Lower leg skin (tissue), 4 donors: Measurements from ENCODE around the gene RPP14. TPM values are rescaled to one million over a fixed set of nuclear protein-coding genes. Genes with fewer than 3 reads are reported as not detected.
"Not testable (repeated sequence)": the region's sequence is repeated elsewhere in the genome, so short reads cannot be mapped to it uniquely, and the experiment has no call there.

Experiments used
- DNase-seq, 2 donors: peaks; one replicate each; pipeline ENCODE4 v3.0.0-alpha.2; 2019; ENCODE audit warnings: low spot score in 2 of 2
- H3K4me3 ChIP-seq: fragments of 200-600 bp; sonication (generic); 2 replicates; pipeline ENCODE4 v1.5.1; 2017; ENCODE audit warnings: mild to moderate bottlenecking, low read depth; ENCODE audit not compliant: poor library complexity, severe bottlenecking
- POLR2A ChIP-seq, 2 donors: fragments of 450-650 bp; IDR thresholded peaks; one replicate each; pipeline ENCODE4 v1.6.1; 2016 to 2017; ENCODE audit warnings: antibody characterized with exemption in 2 of 2, mild to moderate bottlenecking in 1 of 2, moderate library complexity in 1 of 2
- WGBS, 2 donors: methylation state at CpG; one replicate each; pipeline ENCODE4 v1.1.5; 2018; 5-methylcytosine and 5-hydroxymethylcytosine counted together
- intact Hi-C: fragments of 100-400 bp; cut with DNase I; formaldehyde crosslinking; loops from one replicate; pipeline ENCODE4 v1.15.0; 2023; ENCODE audit warnings: low total_unique reads
- total RNA-seq, 4 donors: library from RNA; depleted of rRNA; stranded (reverse); fragments of >200 nt; gene quantifications; one replicate each; pipeline ENCODE4 v1.1.0, GENCODE V29; 2016
- TF ChIP-seq, protein P1 (sequence below), 3 donors: fragments of 450-650 bp; IDR thresholded peaks; one replicate each; pipeline ENCODE4 v1.5.1; 2016; ENCODE audit warnings: antibody characterized with exemption in 3 of 3, mild to moderate bottlenecking in 3 of 3, moderate library complexity in 2 of 3

The RPP14 gene
- total RNA-seq, 4 donors from 2014 or later: 8.2 to 16.7 (median 9.5) TPM

DNA sequence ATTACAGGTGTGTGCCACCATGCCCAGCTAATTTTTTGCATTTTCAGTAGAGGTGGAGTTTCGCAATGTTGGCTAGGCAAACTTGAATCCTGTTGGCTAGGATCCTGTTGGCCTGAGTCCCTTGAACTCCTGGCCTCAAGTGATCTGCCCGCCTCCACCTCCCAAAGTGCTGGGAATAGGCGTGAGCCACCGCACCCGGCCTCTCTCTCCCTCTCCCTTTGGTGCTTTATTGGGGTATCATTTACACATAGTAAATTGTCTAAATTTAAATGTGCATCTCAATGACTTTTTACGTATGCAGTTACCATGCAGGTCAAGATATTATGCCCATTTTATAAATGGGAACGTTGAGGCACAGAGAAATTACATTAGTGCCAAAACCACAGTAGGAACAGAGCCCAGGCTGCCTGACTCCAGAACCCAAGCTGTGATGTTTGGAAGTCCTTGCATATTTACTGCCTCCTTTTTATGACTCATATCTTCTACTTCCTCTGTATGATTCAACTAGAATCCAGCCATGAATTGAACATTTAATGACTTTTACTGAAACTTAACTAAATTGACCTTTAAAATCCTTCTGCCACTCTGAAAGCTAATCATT lies 34.0 kb upstream of the RPP14 start:
- no peak overlapping the region for H3K4me3 ChIP-seq
- DNase-seq: no peak
- WGBS, 2 donors: 55 to 57% methylated on average over 7 of the region's 7 CpGs
- intact Hi-C loops: no loop called here
- TF ChIP-seq, protein P1, sequence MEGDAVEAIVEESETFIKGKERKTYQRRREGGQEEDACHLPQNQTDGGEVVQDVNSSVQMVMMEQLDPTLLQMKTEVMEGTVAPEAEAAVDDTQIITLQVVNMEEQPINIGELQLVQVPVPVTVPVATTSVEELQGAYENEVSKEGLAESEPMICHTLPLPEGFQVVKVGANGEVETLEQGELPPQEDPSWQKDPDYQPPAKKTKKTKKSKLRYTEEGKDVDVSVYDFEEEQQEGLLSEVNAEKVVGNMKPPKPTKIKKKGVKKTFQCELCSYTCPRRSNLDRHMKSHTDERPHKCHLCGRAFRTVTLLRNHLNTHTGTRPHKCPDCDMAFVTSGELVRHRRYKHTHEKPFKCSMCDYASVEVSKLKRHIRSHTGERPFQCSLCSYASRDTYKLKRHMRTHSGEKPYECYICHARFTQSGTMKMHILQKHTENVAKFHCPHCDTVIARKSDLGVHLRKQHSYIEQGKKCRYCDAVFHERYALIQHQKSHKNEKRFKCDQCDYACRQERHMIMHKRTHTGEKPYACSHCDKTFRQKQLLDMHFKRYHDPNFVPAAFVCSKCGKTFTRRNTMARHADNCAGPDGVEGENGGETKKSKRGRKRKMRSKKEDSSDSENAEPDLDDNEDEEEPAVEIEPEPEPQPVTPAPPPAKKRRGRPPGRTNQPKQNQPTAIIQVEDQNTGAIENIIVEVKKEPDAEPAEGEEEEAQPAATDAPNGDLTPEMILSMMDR (IDR thresholded peaks at IDR 0.05): no peak
- no peak for TF ChIP-seq POLR2A (IDR thresholded peaks at IDR 0.05)

DNA sequence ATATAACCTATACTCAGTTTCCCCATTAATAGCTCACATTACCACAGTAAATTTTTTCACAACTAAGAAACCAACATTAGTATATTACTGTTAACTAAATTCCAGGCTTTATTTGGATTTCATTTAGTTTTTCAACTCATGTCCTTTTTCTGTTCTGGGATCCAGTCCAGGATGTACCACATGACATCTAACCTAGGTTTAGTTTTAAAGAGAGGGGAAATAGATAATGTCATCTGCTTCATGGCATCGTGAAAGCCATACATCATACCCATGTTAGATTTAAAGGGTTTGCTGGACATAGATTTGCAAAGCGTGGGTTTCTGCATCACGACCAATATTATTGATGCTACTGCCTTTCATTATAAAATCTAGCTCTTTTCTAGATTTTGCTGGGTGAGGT lies 33.2 kb upstream of the RPP14 start:
- intact Hi-C loops: no loop called here
- 83 to 87% methylated on average over 3 of the region's 3 CpGs for WGBS, 2 donors
- TF ChIP-seq POLR2A (IDR thresholded peaks at IDR 0.05): no peak
- TF ChIP-seq, protein P1 (IDR thresholded peaks at IDR 0.05): no peak
- no peak overlapping the region for H3K4me3 ChIP-seq
- no peak for DNase-seq

DNA sequence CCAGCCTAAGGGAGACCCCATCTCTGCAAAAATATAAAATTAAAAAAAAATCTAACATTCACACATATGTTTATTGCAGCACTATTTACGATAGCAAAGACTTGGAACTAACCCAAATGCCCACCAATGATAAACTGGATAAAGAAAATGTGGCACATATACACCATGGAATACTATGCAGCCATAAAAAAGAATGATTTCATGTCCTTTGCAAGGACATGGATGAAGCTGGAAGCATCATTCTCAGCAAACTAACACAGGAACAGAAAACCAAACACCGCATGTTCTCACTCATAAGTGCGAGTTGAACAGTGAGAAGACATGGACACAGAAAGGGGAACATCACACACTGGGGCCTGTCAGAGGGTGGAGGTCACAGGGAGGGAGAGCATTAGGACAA lies 32.7 kb upstream of the RPP14 start:
- intact Hi-C loops, DNase-seq, H3K4me3 ChIP-seq: not testable (repeated sequence)
- 92 to 94% methylated on average over 3 of the region's 3 CpGs for WGBS, 2 donors

DNA sequence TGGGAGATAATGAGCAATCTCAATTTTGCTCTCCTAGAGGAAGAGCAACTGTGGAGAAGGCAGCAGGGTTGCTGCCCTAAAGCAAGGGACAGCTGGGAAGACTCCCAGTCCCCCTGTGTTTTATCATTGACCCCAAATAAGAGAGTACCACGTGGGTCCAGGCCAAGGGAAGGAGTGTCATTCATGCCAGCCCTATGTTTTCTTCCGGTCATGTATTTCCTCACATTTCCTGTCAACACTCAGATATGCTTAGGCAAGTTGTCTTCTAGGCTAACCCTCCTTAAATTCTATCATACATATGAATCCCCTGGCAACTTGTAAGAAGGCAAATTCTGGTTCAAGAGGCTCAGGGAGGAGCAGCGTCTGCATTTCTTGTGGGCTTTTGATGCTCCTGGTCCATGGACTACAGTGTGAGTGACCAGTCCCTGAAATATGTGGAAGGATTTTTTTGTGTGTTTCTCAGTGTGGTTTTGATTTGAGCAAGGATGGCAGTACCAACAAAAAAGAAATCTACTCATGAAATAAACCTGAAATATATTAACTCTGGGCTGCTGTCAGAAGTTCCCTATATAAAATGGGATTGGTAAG lies 31.9 kb upstream of the RPP14 start:
- intact Hi-C loops: no loop called here
- no peak for TF ChIP-seq POLR2A (IDR thresholded peaks at IDR 0.05)
- TF ChIP-seq, protein P1 (IDR thresholded peaks at IDR 0.05): no peak
- DNase-seq: no peak
- WGBS, 2 donors: 71% methylated on average over 3 of the region's 3 CpGs
- no peak overlapping the region for H3K4me3 ChIP-seq

DNA sequence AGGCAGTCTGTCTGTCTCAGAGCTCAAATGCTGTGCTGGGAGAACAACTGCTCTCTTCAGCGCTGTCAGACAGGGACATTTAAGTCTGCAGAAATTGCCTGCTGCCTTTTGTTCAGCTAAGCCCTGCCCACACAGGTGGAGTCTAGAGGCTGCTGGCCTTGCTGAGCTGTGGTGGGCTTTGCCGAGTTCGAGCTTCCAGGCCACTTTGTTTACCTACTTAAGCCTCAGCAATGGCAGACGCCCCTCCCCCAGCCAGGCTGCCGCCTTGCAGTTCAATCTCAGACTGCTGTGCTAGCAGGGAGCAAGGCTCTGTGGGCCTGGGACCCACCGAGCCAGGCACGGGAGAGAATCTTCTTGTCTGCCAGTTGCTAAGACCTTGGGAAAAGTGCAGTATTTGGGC lies 25.0 kb upstream of the RPP14 start:
- WGBS, 2 donors: 87 to 91% methylated on average over 7 of the region's 7 CpGs
- intact Hi-C loops: no loop called here
- no peak for DNase-seq
- TF ChIP-seq, protein P1 (IDR thresholded peaks at IDR 0.05): no peak
- TF ChIP-seq POLR2A (IDR thresholded peaks at IDR 0.05): no peak
- no peak overlapping the region for H3K4me3 ChIP-seq

DNA sequence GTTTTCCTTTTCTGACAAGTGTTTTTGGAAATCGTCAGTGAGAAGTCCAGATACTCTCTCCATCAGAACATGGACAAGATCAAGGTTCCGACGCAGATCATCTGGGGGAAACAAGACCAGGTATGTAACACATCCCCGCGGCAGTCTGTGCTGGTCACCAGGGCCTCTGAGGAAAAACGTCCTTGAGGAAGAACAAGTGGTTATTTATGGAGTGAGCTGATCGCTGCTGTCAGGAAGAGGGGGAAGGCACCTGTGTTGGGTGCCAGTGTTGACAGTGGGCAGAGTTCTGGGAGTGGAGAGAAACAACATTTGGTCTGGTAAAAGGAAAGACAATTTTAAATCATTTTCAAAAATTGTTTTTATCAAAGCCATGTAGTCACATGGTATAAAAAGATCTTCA lies 20.7 kb upstream of the RPP14 start:
- 87 to 88% methylated on average over 7 of the region's 7 CpGs for WGBS, 2 donors
- intact Hi-C loops: no loop called here
- TF ChIP-seq, protein P1 (IDR thresholded peaks at IDR 0.05): no peak
- no peak for TF ChIP-seq POLR2A (IDR thresholded peaks at IDR 0.05)
- DNase-seq: peak in 1 of 2 donors; percentile 37
- no peak overlapping the region for H3K4me3 ChIP-seq
